GM21737 (cell line): ENCODE data around the gene LECT2.

Experiments
- ATAC-seq: cut with Tn5 transposase; IDR thresholded peaks from one replicate; pipeline ENCODE4 v1.9.1; 2021; ENCODE audit warnings: mild to moderate bottlenecking, moderate library complexity; ENCODE audit not compliant: unreplicated experiment

LECT2 gene

DNA sequence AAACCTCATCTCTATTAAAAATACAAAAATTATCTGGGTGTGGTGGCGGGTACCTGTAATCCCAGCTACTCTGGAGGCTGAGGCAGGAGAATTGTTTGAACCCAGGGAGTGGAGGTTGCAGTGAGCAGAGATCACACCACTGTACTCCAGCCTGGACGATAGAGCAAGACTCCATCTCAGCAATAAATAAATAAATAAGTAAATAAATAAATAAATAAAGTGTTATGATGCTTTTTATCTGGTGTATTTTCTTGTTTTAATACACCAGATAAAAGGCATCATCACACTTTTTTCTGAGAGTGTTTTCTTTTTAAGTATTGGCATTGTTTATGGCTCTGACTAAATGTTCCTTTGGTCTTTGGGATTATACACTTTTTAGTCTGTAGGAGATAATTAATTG, 24.2 kb upstream of the LECT2 start:
- ATAC-seq, result no peak

DNA sequence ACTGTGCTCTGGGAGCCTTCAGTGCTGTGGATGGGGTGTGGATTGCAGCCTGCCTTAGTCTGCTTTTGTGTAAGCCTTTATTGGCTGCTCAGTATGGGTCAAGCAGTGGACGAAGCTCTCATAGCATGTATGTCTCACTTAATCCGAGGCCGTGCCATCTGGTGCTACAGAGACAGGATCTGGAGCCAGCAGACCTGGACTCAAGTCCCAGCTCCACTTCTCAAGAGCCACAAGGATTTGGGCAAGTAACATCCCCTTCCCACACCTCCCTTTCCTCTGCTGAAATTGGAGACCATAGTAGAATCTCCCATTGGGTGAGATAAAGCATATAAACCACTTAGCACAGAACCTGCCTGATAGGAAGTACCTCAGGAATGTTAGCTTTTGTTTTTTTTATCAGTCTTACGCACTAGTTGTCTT, 23.4 kb upstream of the LECT2 start:
- ATAC-seq, result no peak

DNA sequence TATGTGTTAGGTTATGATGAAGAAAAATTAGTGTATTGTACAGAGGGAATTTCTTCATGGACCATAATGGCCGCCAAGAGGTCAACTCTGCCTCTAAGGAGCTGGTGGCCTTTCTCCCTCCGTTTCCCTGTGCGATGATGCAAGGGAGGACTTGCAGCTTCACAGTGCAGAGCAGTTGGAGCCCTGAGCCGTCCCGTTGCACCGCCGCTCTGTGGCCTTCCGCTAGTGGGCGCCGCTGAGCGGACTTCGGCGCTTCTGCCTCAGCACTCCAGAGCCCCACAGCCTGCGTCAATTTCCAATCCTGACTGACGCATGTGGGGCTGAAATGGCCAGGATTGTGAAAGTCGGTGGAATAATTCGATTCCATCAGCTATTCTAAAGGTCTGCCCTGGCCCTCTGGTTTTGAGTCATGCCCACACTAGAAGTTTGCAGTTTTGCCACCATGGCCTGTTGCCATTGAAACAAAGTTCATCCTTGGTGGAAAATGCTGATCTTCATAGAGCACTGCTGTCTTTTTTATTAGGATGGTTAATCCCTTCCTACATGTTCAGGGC, 22.7 kb upstream of the LECT2 start:
- ATAC-seq, result no peak

DNA sequence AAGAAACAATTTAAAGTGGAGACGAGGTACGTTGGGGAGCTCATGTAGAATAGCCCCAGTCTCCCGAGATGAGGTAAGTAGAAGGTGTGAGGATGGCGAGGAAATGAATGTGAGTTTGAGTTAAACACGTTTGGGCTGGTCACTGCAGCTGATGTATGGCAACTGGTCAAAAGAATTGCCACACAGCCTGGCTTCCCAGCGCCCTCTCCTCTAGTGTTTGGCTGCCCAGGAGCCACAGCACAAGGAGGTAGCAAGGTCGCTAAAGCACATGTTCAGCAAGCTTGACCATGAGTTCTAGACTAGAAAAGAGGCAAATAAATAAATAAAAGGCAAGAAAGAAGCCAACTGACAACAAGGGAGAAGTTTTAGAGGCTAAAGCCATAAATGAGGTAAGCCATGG, 21.4 kb upstream of the LECT2 start:
- ATAC-seq, result no peak

DNA sequence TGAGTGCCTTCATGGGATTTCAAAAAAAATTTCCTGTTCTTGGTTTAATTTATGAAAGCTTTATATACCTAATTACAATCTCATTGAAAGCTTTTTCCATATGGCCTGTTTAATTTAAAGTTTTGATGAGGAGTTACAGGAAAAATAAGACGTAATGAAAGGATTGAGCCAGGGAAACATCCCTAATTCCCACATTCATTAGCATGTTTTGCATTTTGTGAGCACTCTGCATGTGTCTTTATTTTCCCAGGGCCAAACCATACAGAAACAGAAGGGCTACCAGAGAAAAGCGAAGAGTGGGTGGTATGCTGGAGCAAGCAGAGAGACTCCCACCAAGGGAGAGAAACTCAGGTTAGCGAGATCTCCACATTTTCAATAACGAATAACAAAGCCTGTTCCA, 20.3 kb upstream of the LECT2 start:
- ATAC-seq, result no peak

DNA sequence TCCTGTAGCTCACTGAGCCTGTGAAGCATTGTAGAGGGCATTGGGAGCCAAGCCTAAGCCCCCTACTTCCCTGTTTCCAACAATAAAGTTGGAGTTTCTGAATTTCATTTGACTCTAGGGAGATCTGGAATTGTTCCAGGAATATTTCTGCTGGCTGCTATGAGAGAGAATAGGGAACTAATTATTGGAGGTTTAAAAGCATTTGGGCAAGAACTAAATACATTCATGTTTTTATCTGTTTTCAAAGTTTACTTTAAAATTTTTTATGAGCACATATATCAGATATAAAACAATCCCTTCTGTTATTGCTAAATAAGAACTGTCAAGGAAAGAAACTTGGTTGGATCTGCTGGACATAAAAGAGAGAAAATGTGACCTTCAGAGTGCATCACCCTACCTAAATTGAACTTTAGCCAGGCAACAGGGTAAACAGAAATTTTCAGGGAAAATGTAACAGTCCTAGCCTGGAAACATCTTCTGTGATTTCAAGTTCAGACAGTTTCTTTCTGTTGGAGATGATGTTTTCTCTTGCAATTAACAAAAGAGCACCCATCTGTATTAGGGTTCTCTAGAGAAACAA, 19.3 kb upstream of the LECT2 start:
- no peak for ATAC-seq

DNA sequence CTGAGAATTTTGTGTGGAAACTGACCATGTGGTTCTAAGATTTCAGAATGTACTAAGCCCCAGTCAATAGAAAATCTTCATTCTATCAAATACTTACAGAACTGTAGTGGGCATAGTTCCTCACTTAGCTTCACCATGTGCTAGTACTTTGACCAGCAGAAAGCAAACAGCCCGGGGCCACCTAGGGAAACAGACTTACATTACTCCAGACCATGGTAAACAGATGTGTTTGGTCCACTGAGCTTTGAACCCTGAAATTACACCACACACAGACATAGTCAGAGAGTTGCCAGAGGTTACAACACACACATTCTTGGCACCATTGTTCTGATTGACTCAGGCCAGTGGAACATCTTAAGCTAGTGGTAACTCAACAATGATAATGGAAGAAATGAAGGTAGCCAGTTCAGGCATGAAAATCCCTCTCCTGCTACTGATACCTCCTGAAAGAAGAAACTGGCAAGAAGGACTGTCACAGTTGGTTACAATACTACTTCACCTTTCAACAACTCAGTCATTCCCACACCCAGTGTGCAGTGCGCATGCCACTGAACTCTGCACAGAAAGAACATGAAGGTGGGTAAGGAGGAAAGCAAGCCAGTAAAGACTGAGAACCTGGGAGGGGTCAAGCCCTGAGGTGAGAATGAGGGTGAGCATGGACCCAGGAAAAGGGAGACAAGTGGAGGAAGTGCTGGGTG, 18.7 kb upstream of the LECT2 start:
- no peak for ATAC-seq

DNA sequence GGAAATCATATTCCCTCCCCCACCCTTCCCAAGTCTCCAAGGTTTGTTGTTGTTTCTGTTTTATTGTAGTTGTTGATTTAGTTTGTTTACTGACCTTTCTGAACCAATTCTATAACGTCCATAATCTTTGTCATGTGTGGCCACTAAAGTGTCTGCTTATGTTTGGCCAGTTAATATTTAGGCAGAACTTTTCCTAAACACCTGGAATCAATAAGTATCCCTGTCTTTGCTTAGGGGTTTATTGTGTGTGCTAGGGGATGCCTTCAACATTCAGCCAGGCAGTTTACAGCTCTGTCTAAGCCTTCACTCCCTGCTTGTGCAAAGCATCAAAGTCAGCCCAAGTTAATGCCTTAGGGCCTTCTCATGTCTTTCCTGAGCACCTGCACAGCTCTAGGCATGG, 16.9 kb upstream of the LECT2 start:
- ATAC-seq, result no peak

DNA sequence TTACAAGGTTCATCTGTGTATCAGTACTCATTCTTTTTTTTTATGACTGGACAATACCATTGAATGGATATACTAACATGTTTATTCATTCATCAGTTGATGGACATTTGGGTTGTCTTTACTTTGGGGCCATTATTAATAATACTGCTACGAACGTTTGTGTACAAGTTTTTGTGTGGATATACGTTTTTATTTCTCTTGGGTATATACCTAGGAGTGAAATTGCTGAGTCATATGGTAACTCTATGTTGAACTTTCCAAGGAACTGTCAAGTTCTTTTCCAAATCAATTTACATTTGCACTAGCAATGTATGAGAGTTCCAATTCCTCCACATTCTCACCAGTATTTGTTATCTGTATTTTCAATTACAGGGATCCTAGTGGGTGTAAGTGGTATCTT, 12.0 kb upstream of the LECT2 start:
- ATAC-seq, result no peak

DNA sequence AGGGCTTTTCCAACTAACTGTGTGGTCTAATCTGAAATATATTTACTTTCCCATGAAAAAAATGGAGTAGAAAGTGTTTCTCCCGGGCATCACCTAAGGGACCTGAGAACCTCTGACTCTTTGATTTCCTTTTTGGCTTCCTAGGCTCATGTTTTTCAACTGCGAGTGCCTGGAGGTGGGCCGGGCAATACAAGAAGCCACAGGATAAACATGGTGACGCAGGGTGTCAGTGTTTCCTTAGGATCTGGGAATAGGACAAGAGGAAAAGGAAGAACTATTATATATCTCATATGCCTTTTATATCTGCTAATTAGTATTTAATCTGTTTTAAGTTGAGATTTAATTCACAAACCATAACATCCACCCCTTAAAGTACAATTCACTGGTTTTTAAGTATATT, 11.4 kb upstream of the LECT2 start:
- ATAC-seq, result no peak

DNA sequence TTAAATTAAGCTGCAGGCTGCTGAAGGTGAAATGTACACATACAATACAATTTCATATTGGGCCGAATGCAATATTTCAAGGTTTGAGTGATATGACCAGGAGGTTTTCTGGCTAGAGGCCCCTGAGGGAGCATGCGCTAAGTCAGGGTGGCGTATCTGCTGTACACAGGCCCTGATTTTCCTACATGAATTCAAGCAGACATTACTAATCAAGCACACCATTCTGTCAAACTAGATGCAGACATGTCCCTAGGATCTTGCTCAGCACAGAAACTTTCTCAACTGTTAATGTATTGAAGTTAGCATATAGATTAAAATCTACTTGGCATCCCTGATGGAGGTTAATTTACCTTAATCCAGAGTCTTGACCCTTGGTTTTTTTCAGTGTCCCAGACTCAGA, 10.7 kb upstream of the LECT2 start:
- no peak for ATAC-seq

DNA sequence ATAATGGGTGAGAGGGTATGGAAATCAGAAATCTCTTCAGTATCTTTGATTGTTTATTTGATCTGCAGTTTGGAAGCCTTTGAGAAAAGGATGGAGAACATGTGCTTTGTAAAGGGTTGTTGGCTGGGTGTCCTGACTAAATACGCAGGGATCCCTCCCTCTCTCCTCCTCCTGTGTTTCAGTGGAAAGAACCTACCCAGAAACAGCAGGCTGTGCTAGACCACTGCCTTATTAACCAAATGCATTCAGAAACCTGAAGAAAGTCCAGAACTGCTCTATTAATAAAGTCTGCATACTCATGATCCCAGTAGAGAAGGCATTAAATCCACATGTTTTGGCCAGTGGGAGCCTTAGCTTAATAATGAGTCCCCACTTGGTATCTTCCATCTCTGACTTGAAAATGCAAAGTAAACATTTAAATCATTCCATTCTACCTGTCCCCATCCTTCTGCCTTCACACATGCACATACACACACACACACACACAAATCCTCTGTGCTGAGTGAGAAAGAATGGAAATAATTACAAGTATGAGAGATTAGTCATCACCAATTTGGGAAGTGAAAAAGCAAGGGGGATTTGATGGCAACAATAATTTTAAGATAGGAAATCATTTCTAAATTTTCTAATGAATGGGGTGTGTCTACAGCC, 10.0 kb upstream of the LECT2 start:
- ATAC-seq, result no peak

DNA sequence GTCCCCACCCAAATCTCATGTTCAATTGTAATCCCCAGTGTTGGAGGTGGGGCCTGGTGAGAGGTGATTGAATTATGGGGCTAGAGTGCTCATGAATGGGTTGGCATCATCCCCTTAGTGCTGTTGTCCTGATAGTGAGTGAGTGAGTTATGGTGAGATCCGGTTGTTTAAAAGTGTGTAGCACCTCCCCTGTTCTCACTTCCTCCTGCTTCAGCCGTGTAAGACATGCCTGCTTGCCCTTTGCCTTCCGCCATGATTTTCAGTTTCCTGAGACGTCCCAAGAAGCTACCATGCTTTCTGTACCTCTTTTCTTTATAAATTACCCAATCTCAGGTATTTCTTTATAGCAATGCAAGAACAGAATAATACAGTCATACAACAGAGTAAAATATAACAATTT, 742 bp upstream of the LECT2 start:
- ATAC-seq, result peak; percentile 60

DNA sequence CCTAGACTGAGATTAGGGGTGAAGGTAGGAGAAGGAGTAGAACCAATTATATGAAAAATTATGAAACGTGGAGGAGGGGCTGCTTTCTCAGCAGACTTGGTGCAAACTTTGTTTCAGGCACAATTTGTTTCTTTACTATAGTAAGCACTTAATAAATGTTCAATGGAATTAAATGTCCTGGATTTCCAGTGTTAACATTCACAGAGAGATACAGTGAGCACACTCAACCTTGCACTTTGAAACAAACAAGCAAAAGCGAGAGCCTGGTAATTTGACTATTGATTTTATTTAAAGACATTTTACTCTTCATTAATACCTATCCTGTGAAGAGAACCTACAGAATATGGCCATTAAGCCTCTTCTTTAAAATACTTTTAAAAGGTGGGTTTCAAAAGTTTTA, 933 bp downstream of the LECT2 start:
- ATAC-seq, result no peak

DNA sequence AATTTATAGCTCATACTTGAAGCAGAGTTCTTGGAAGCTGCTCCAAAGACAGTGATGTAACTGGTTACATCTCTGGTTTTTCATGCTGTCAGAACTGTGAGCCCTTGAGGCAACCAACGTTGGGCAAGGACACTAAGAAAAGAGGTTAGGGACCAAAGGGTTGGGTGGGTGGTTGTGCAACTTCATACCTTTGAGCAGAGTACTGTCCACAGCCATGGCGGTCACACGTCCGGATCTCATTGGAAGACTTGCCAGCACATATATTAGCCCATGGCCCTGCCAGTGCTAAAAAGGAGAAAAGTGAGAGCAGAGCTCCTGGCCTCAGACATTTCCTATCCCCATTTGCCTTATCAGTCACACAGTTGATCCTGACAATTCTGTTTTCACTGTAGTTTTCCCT, 2.1 kb downstream of the LECT2 start:
- ATAC-seq, result no peak

DNA sequence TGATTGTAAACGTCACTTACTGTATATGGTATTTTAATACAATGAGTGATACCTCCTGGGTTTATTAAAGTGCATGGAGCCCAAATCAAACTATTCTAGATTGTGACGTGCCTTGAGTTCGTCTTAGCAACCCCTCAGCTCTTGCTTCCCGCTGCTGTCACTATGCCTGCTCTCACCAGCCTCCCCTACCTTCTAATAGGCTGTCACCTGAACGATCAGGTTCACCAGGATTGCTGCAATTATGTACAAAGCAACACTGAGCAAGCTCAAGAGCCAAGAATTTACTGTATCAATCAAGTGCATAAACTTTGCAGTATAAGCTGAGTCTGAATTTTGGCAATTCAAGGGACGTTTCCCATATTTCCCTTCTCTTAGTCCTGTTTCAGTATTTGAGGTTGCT, 3.0 kb downstream of the LECT2 start:
- ATAC-seq, result no peak

DNA sequence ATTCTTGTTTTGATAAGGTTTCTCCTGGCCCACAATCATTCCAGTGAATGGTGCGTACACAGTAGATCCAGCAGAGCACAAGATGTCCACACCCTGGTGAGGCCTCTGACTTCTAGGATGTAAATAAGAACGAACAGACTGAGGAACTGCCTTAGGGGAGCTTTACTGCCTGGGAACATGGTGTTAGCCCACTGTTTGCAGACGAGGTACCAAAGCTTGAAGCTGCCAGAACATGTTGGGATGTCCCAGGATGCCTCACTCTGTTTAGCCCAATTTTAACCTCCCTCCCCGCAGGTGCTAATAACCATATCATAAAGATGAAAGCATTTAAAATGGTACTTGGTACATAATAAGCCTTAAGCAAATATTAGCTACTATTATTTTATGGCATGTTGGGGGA, 3.5 kb downstream of the LECT2 start:
- ATAC-seq, result no peak

DNA sequence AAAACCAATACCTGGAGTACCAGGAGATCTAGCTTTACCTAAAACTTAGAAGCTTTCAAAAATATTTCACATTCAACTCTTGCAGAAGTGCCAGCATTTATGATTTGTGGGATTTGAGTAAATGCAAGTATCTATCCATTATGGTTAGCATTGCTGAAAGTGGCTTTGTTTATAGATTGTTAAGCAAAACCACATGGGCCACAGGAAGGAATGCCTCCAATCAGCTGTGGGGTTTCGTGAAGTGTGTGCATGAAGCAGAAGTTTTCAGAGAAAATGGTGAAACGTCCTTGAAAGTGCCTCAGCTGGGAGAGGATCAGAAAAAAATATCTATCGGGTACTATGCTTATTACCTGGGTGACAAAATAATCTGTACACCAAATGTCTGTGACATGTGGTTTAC, 4.2 kb downstream of the LECT2 start:
- ATAC-seq, result no peak

DNA sequence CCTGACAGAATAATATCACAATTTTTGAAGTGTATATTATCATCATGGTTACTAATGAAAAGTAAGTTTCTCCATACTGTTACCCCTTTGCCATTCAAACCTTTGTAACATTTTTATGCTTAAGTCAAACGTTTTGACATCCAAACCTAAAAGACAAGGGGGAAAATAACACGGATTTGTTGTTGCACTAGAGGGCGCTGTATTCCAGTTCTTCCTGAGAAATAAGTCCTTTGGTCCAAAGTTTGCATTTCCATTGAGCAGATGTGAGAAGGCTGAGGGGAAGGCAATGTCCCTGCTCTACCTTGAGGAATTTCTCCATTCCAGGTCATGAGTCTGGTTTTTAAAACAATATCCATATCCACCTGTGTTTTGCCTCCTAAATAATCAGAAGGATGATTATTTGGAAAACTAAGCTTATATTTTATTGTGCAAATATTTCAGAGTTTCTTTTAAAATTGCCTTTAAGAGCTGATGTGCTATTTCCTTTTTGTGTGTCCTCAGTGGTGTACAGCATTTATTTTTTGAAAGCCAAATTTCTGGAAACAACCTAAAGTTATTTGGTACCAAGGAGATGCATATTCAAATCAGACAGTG, 9.7 kb downstream of the LECT2 start:
- ATAC-seq, result no peak

DNA sequence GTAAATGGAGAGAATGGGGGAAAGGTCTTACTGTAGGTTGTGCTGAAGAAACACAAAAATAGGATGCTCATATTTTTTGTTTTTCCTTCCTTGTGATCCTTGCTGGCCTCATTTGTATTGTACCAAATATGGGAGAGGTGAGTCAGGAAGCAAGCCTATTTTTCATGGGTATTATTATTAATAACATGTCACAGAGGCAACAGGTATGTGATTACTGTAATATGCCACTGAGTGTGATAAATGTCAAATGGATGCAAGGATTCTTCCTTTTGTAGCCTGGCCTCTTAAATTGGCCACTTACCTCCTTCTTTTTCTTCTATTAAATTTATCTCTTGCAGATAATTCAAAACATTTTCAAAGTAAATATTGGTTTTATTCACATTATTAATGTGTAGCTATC, 10.2 kb downstream of the LECT2 start:
- no peak for ATAC-seq

DNA sequence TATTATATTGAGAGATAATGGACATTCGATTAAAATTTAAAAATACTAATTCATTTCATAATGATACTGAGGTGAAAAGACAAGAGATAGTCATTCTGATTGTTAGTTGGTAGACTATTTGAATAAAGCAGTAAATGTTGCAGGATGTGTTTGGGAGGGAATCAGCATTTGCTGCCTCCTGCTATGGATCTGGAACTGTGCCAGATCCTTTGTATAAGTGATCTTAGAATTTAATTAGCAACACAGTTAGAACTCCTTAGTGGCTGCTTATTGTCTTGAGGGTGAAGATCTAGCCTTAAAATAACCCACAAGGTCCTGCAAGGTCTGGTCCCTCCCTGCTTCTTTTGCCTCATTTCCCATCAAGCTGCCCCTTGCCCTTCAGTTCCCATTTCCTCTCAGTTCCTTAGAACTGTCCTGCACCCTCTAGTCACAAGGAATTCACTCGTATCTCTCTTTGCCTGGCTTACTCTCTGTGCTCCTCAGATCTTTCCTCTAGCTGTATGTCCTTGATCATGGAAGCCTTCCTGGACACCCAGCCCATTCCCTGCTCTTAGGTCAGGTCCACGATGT, 12.5 kb downstream of the LECT2 start:
- ATAC-seq, result no peak

DNA sequence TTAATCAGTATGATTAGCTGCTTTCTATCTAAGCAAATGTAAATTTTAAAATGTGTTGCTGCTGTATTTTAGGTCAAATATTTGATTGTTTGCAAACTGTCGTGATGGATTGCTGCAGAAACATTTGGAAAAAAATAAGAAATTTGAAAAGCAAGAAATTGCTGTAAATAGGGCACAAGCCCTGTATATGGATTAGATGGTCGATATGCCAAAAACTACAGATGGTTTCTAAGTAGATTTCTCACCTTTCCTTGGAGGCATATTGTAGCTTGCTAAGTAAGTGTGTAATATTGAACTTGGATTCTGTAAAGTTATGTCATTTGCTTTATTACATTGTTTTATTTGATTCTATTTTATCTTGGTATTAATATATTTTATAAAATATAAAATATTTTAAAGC, 13.1 kb downstream of the LECT2 start:
- ATAC-seq, result no peak
